HepG2 (cell line): ENCODE data around the gene GLO1. TPM values are rescaled to one million over a fixed set of nuclear protein-coding genes. Genes with fewer than 3 reads are reported as not detected.
A peak's percentile ranks its signal among the peaks of the same experiment; 100 is the strongest.

Experiments used
- BHLHE40 ChIP-seq: IDR thresholded peaks from 2 replicates; pipeline ENCODE4 v1.6.1; 2011; ENCODE audit warnings: low read length, improper control_type of control experiment
- CSRNP1 ChIP-seq: sonication (generic); formaldehyde crosslinking; IDR thresholded peaks from 2 replicates; pipeline ENCODE4 v1.8.1; 2023; ENCODE audit warnings: mild to moderate bottlenecking, missing genetic modification reagents
- EZH2 ChIP-seq: conservative IDR thresholded peaks from 2 replicates; pipeline ENCODE4 v1.6.1; 2012; ENCODE audit warnings: mild to moderate bottlenecking, low read depth, low read length, moderate library complexity
- FUBP1 ChIP-seq: sonication (generic); formaldehyde crosslinking; IDR thresholded peaks from 2 replicates; pipeline ENCODE4 v1.5.1; 2020; ENCODE audit warnings: missing genetic modification reagents, mild to moderate bottlenecking, borderline replicate concordance
- GPBP1L1 ChIP-seq: sonication (generic); formaldehyde crosslinking; IDR thresholded peaks from 2 replicates; pipeline ENCODE4 v1.5.0; 2020; ENCODE audit warnings: mild to moderate bottlenecking, missing genetic modification reagents
- HES4 ChIP-seq: sonication (generic); formaldehyde crosslinking; IDR thresholded peaks from 2 replicates; pipeline ENCODE4 v1.9.0; 2021; ENCODE audit warnings: mild to moderate bottlenecking, missing genetic modification reagents, borderline replicate concordance
- IRF2 ChIP-seq: IDR thresholded peaks from 2 replicates; pipeline ENCODE4 v1.6.1; 2018; ENCODE audit warnings: missing genetic modification reagents, missing compliant biosample characterization
- KAT7 ChIP-seq: IDR thresholded peaks from 2 replicates; pipeline ENCODE4 v1.6.1; 2018; ENCODE audit warnings: borderline replicate concordance, missing compliant biosample characterization
- KMT2A ChIP-seq: sonication (generic); formaldehyde crosslinking; IDR thresholded peaks from 2 replicates; pipeline ENCODE4 v1.4.0; 2020; ENCODE audit warnings: missing genetic modification reagents
- MEIS1 ChIP-seq: sonication (generic); formaldehyde crosslinking; IDR thresholded peaks from 2 replicates; pipeline ENCODE4 v1.9.0; 2021; ENCODE audit warnings: mild to moderate bottlenecking, missing genetic modification reagents, moderate library complexity, borderline replicate concordance
- MEIS2 ChIP-seq: sonication (generic); formaldehyde crosslinking; IDR thresholded peaks from 2 replicates; pipeline ENCODE4 v1.9.0; 2021; ENCODE audit warnings: mild to moderate bottlenecking, missing genetic modification reagents
- NFIC ChIP-seq: IDR thresholded peaks from 2 replicates; pipeline ENCODE4 v1.6.1; 2012; ENCODE audit warnings: mild to moderate bottlenecking, low read length, inconsistent platforms
- RELA ChIP-seq: sonication (generic); formaldehyde crosslinking; IDR thresholded peaks from 2 replicates; pipeline ENCODE4 v1.4.0; 2020; ENCODE audit warnings: missing genetic modification reagents
- SALL1 ChIP-seq: sonication (generic); formaldehyde crosslinking; IDR thresholded peaks from 2 replicates; pipeline ENCODE4 v1.8.0; 2022; ENCODE audit warnings: mild to moderate bottlenecking, missing genetic modification reagents
- TFAP4 ChIP-seq: sonication (generic); IDR thresholded peaks from 2 replicates; pipeline ENCODE4 v1.6.1; 2016; ENCODE audit warnings: low read depth, borderline replicate concordance
- TFDP1 ChIP-seq: IDR thresholded peaks from 2 replicates; pipeline ENCODE4 v1.6.1; 2016; ENCODE audit warnings: missing compliant biosample characterization, missing genetic modification reagents, borderline replicate concordance
- ZMYM3 ChIP-seq: sonication (generic); formaldehyde crosslinking; IDR thresholded peaks from 2 replicates; pipeline ENCODE4 v1.5.1; 2020; ENCODE audit warnings: mild to moderate bottlenecking, missing genetic modification reagents
- ZNF160 ChIP-seq: sonication (generic); formaldehyde crosslinking; IDR thresholded peaks from 2 replicates; pipeline ENCODE4 v1.8.0; 2022; ENCODE audit warnings: mild to moderate bottlenecking, inconsistent platforms, missing genetic modification reagents
- ZNF263 ChIP-seq: sonication (generic); formaldehyde crosslinking; IDR thresholded peaks from 2 replicates; pipeline ENCODE4 v1.4.0; 2020; ENCODE audit warnings: missing genetic modification reagents
- ZNF350 ChIP-seq: sonication (generic); formaldehyde crosslinking; IDR thresholded peaks from 2 replicates; pipeline ENCODE4 v1.4.0; 2020; ENCODE audit warnings: mild to moderate bottlenecking, low read depth, missing genetic modification reagents, borderline replicate concordance
- ZNF382 ChIP-seq: sonication (generic); formaldehyde crosslinking; IDR thresholded peaks from 2 replicates; pipeline ENCODE4 v1.5.0; 2020; ENCODE audit warnings: missing genetic modification reagents, mild to moderate bottlenecking, borderline replicate concordance
- ZNF7 ChIP-seq: IDR thresholded peaks from 2 replicates; pipeline ENCODE4 v1.6.1; 2016; ENCODE audit warnings: missing biosample characterization, missing genetic modification reagents
- ZNF780A ChIP-seq: sonication (generic); formaldehyde crosslinking; IDR thresholded peaks from 2 replicates; pipeline ENCODE4 v1.8.0; 2022; ENCODE audit warnings: mild to moderate bottlenecking, missing genetic modification reagents, moderate library complexity
- polyA plus RNA-seq, 8 experiments: library from polyadenylated mRNA; depleted of rRNA in 3 of 8; stranded (reverse) in 7 of 8; unstranded in 1 of 8; fragments of >200 nt; fragmentation: Illumina TruSeq in 4 of 8; extraction: Trizol in 4 of 8; gene quantifications; 2 replicates each; pipeline versions ENCODE4 v1.2.1 to v1.2.3, GENCODE V29; 2011 to 2016; ENCODE audit warnings: low read depth in 4 of 8, missing spikeins in 1 of 8, mixed read lengths in 1 of 8; ENCODE audit not compliant: insufficient read depth in 1 of 8
- total RNA-seq, 5 experiments: library from RNA; depleted of rRNA; stranded (reverse); fragments of >200 nt; fragmentation: Illumina TruSeq; extraction: Trizol; gene quantifications; 2 replicates each; pipeline ENCODE4 v1.2.3, GENCODE V29; 2016; ENCODE audit warnings: low read depth in 1 of 5

The GLO1 gene
- total and polyA plus RNA-seq, 2 of the 13 experiments (the other 11 are each of a cell fraction or from before 2014, with no cell fraction given), result 77.1 to 177 TPM

- no peak for TF ChIP-seq GPBP1L1 (CRISPR knock-in tag)
- no peak for TF ChIP-seq NFIC
- TF ChIP-seq MEIS1 (CRISPR knock-in tag), result peak; percentile 21; the same call in 1 of the 2 replicates
- TF ChIP-seq BHLHE40, result no peak
- TF ChIP-seq SALL1, result peak; percentile 70
- peak; percentile 74; the same call in 1 of the 2 replicates for TF ChIP-seq CSRNP1 (CRISPR knock-in tag)
- peak; percentile 31; the same call in 1 of the 2 replicates for TF ChIP-seq MEIS2
- TF ChIP-seq KMT2A, result no peak; the same call in 1 of the 2 replicates
- peak; percentile 34 for TF ChIP-seq ZNF350
- TF ChIP-seq ZNF7, result no peak
- TF ChIP-seq TFDP1, result peak; percentile 35; the same call in 1 of the 2 replicates
- TF ChIP-seq ZNF263 (CRISPR knock-in tag), result no peak
- TF ChIP-seq ZNF382 (CRISPR knock-in tag), result no peak
- no peak for TF ChIP-seq ZNF160 (CRISPR knock-in tag)
- TF ChIP-seq IRF2 (CRISPR knock-in tag), result peak; percentile 11; the same call in 1 of the 2 replicates
- TF ChIP-seq FUBP1 (CRISPR knock-in tag), result no peak
- no peak for TF ChIP-seq ZNF780A (CRISPR knock-in tag)
- TF ChIP-seq TFAP4, result 0 out of 2 replicates have a peak, but pooled peaks have one; percentile 17
- no peak for TF ChIP-seq RELA
- peak; percentile 67 for TF ChIP-seq HES4 (CRISPR knock-in tag)
- TF ChIP-seq KAT7, result peak; percentile 69; the same call in 1 of the 2 replicates
- TF ChIP-seq EZH2, result no peak
- peak; percentile 44; the same call in 1 of the 2 replicates for TF ChIP-seq ZMYM3 (CRISPR knock-in tag)
Measured at GRCh38 chr6:38639498-38640215, 63.3 kb downstream of the GLO1 start, which contains the start of gene BTBD9 (continued).
